Lower leg skin (tissue), 3 donors: ENCODE data around the gene SLC9A7.

Source experiments
- POLR2A ChIP-seq, 2 donors: fragments of 450-650 bp; IDR thresholded peaks; one replicate each; pipeline ENCODE4 v1.6.1; 2016 to 2017; ENCODE audit warnings: antibody characterized with exemption in 2 of 2, mild to moderate bottlenecking in 1 of 2, moderate library complexity in 1 of 2
- TF ChIP-seq, protein P1 (sequence below), 3 donors: fragments of 450-650 bp; IDR thresholded peaks; one replicate each; pipeline ENCODE4 v1.5.1; 2016; ENCODE audit warnings: antibody characterized with exemption in 3 of 3, mild to moderate bottlenecking in 3 of 3, moderate library complexity in 2 of 3

DNA sequence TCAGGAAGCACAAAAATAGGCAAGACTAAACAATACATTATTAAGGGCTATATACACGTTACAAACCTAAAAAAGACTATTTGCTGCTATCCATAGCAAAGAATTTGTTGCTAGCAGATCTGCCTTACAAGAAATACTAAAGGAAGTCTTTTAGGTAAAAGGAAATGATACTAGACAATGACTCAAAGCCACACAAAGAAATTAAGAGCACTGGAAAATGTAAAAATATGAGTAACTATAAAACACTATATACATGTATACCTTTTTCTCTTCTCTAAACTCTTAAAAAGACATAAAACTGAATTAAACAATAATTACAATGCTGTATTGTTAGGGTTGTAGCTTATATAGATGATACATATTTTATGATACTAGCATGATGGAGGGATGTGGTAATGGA is 25.7 kb downstream of the SLC9A7 start:
- TF ChIP-seq, protein P1, sequence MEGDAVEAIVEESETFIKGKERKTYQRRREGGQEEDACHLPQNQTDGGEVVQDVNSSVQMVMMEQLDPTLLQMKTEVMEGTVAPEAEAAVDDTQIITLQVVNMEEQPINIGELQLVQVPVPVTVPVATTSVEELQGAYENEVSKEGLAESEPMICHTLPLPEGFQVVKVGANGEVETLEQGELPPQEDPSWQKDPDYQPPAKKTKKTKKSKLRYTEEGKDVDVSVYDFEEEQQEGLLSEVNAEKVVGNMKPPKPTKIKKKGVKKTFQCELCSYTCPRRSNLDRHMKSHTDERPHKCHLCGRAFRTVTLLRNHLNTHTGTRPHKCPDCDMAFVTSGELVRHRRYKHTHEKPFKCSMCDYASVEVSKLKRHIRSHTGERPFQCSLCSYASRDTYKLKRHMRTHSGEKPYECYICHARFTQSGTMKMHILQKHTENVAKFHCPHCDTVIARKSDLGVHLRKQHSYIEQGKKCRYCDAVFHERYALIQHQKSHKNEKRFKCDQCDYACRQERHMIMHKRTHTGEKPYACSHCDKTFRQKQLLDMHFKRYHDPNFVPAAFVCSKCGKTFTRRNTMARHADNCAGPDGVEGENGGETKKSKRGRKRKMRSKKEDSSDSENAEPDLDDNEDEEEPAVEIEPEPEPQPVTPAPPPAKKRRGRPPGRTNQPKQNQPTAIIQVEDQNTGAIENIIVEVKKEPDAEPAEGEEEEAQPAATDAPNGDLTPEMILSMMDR (IDR thresholded peaks at IDR 0.05) = no peak
- TF ChIP-seq POLR2A (IDR thresholded peaks at IDR 0.05) = no peak
